Mucosa of stomach (tissue), 1 donor: Measurements from ENCODE around the gene TSG101.
A peak's percentile ranks its signal among the peaks of the same experiment; 100 is the strongest.

Experiments used
- H3K27me3 ChIP-seq: one replicate; pipeline ENCODE4 v1.7.0; 2013; ENCODE audit warnings: mild to moderate bottlenecking, low read length; ENCODE audit not compliant: control insufficient read depth, insufficient read depth
- H3K36me3 ChIP-seq: one replicate; pipeline ENCODE4 v1.7.0; 2013; ENCODE audit warnings: low read length; ENCODE audit not compliant: control insufficient read depth, insufficient read depth
- H3K4me1 ChIP-seq: one replicate; pipeline ENCODE4 v1.7.0; 2013; ENCODE audit warnings: mild to moderate bottlenecking, low read length; ENCODE audit not compliant: control insufficient read depth, insufficient read depth
- H3K4me3 ChIP-seq: one replicate; pipeline ENCODE4 v1.7.0; 2013; ENCODE audit warnings: low read length
- H3K9ac ChIP-seq: one replicate; pipeline ENCODE4 v1.7.0; 2013; ENCODE audit warnings: mild to moderate bottlenecking, low read length, moderate library complexity
- H3K9me3 ChIP-seq: one replicate; pipeline ENCODE4 v1.7.0; 2013; ENCODE audit warnings: mild to moderate bottlenecking, low read length, moderate library complexity; ENCODE audit not compliant: control insufficient read depth
- donor health status: Pancreatic carcinoma.

TSG101 gene, protein sequence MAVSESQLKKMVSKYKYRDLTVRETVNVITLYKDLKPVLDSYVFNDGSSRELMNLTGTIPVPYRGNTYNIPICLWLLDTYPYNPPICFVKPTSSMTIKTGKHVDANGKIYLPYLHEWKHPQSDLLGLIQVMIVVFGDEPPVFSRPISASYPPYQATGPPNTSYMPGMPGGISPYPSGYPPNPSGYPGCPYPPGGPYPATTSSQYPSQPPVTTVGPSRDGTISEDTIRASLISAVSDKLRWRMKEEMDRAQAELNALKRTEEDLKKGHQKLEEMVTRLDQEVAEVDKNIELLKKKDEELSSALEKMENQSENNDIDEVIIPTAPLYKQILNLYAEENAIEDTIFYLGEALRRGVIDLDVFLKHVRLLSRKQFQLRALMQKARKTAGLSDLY

DNA sequence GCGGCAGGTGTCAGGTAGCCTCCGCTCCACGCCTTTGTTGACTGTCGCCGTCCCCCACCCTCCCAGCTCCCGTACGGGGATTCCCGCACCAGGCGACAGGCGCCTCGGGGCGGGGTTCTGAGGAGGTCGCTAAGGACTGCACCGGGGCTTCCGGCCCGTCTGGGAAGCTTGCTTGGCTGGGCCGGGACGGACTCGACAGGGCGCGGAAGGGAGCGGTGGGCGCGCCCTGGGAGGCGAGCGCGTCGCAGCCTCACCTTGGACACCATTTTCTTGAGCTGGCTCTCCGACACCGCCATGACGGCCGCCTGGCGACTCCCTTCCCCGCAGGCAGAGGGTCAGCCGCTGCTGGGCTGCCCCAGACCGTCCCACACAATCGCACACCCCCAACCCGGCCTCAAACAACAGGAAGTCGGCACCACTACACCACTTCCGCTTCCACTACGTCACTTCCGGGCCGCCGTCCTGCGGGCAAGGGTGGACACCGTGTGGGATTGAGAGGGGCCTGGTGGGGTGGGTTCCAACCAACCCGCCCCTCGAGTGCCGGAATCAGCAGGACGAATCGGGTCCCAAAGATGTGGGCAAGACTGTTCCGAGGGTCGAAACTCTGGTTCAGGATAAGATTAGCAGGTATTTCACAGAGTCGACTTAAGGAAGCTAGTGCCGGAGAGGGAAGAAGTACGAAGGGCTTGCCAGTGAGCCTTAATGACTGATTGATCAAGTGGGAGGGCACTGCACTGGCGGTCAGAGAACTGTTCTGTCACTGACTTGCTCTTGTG is at the start of gene TSG101:
TSS of gene TSG101 (minus strand) at position 422 of the 776 bp plus-strand sequence. CDS start at position 296, 126 bp downstream.
- Histone ChIP-seq H3K9me3 (no peaks in the 10 kb centered on the region), H3K4me3 (peak within 1 kb of the TSS; percentile 86), H3K4me1 (no peaks in the 10 kb centered on the region), H3K36me3 (no peaks in the 10 kb centered on the region), H3K27me3 (no peaks in the 10 kb centered on the region), H3K9ac (peak within 1 kb of the TSS; percentile 93)

DNA sequence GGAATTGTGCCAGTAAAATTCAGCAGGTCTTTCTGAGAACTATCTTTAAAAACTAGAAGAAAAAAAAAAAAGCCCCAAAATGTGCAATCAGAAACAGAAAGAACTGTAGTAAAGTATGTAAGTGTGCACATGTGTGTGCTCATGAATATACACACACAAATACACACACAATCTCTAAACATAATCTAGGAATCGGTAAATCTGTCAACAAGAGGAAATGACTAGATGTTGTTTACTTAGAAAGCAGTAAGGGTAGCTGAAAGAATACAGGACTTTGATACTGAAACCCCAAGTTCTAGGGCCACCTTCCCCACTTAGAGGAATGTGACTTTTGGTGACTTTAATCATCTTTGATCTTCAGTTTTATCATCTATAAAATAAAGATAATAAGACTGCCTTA is 48.6 kb upstream of the TSG101 start:
- Histone ChIP-seq H3K27me3 (no peaks in the 10 kb centered on the region), H3K4me3 (no peak overlapping the region), H3K9me3 (no peaks in the 10 kb centered on the region), H3K9ac (no peak overlapping the region), H3K4me1 (peaks cover 4% of the 10 kb centered on the region), H3K36me3 (no peaks in the 10 kb centered on the region)

DNA sequence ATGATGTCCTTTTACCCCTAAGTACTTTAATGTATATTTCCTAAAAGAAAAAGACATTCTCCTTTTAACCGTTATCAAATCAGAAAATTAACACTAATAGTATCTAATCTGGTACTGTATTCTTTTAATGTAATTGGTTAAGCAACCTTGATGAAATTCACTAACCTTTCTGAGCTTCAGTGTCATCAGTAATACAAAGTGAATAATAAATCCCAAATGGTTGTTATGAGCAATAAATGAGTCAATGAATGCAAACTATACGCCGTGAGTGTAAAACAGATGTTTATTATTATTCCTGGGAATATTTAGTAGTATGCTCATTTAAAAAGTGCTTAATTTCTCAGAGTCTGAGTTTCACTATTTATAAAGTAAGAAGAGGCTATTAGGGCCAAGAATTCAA is 40.3 kb upstream of the TSG101 start:
- H3K27me3 ChIP-seq = no peaks in the 10 kb centered on the region
- no peak overlapping the region for H3K4me3 ChIP-seq
- no peaks in the 10 kb centered on the region for H3K9me3 ChIP-seq
- H3K4me1 ChIP-seq = no peaks in the 10 kb centered on the region
- H3K36me3 ChIP-seq = no peaks in the 10 kb centered on the region
- no peak overlapping the region for H3K9ac ChIP-seq

DNA sequence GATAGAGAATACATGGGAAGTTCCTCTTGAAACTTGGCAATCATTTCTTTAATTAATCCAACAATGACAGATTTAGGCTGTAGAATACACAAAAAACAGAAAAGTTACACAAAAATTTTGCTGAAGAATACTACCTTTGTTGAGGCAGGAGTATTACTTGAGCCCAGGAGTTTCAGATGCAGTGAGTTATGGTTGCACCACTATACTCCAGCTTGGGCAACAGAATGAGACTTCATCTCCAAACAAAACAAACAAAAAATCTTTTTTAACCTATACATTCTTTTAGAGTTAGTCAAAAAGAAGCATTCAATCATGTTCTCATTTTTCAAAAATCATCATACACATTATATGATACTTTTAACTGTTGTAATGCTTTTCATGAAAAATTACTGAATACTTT is 39.7 kb upstream of the TSG101 start:
- Histone ChIP-seq H3K27me3 (no peaks in the 10 kb centered on the region), H3K9ac (no peak overlapping the region), H3K4me3 (no peak overlapping the region), H3K4me1 (no peaks in the 10 kb centered on the region), H3K36me3 (no peaks in the 10 kb centered on the region), H3K9me3 (no peaks in the 10 kb centered on the region)

DNA sequence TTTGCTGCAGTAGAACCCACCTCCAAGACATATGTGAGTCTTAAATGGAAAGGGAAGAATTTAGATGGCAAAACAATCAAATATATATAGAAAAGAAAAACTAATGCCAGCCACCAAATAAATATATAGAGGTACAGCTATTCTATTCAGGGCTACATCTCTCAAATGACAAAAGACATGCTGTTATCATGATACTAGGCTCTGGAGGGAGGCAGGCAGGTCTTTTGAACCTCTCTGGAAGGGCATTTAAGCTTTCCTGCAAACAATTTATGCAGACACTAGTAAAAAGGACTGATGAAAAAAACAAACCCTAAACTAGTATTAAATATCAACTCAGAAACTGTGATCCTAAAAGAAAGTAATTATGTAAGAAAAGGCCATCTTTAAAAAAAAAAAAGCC is 37.4 kb upstream of the TSG101 start:
- no peaks in the 10 kb centered on the region for H3K36me3 ChIP-seq
- no peaks in the 10 kb centered on the region for H3K9me3 ChIP-seq
- no peaks in the 10 kb centered on the region for H3K4me1 ChIP-seq
- no peak overlapping the region for H3K9ac ChIP-seq
- no peak overlapping the region for H3K4me3 ChIP-seq
- no peaks in the 10 kb centered on the region for H3K27me3 ChIP-seq

DNA sequence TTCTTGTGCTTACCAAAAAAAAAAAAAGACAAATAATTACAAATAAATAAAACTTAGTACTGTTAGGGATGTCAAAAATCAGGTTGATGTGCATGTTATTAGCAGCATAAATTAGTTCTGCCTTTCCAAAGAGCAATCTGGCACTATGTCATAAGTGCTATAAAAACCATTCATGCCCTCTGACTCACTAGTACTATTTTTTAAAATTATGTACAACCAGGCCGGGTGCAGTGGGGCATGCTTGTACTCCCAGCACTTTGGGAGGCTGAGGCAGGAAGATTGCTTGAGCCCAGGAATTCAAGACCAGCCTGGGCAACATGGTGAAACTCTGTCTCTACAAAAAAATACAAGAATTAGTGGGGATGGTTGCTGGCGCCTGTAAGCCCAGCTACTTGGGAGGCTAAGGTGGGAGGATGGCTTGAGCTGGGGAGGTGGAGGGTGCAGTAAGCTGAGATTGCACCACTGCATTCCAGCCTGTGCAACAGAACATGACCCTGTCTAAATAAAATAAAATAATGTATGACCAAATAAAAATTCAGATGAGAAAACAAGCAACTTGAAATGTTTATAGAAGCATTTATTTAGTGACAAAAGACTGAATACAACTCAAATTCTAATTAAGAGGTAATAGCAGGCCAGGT is 36.5 kb upstream of the TSG101 start:
- Histone ChIP-seq H3K9me3 (no peaks in the 10 kb centered on the region), H3K36me3 (no peaks in the 10 kb centered on the region), H3K4me1 (no peaks in the 10 kb centered on the region), H3K4me3 (no peak overlapping the region), H3K9ac (no peak overlapping the region), H3K27me3 (no peaks in the 10 kb centered on the region)

DNA sequence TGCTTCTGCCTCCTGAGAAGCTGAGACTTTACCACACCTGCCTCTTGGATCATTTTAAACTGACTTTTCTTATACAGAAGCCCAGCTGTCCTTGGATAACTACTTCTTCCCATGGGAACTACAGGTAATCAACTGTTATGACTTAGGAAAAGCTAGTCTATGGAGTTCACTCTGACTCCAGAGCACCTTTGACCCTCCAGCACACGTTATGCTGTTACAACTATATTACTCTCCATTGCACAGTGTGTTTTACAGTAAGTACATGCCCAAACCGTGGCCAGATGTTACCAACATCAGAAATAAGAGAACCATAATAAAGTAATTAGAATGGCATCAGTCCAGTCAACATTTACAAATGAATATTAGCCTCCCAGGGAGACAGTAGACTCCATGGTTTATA is 21.3 kb upstream of the TSG101 start:
- Histone ChIP-seq H3K9me3 (no peaks in the 10 kb centered on the region), H3K4me1 (no peaks in the 10 kb centered on the region), H3K27me3 (no peaks in the 10 kb centered on the region), H3K4me3 (no peak overlapping the region), H3K36me3 (peaks cover 8% of the 10 kb centered on the region), H3K9ac (no peak overlapping the region)

DNA sequence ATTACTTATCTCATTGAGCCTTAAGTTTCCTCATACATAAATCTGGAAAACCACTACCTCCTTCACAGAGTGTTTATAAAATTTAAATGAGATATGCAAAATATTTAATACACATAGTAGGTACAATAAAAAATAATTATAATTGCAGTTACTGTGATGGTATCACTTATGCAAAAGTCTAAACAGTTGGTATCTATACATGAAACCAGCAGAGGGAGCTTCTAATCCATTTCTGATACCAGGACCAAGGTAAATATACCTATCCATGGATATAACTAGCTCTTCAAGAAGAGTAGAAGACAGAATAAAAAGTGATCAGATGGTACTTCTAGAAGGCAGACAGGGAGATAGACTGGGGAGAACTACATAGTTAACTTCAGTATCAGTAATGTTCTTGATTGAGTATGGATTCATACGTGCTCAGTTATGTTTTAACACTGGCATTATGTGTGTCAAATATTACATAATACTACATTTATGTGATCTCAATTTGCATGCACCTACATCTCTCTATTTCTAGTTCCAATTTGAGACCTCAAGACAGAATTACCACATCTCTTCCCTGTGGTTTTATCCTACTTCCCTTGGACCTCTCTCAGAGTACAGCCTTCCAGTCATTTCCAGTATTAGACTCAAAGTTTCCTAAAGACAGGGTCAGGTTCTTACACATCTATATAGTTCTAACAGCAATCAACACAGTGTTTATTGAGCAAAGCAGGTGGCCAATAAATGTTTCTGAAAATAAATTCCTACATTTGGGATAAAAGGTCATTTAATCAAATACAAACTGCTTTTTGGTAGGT is 13.7 kb upstream of the TSG101 start:
- no peak overlapping the region for H3K9ac ChIP-seq
- no peaks in the 10 kb centered on the region for H3K27me3 ChIP-seq
- H3K4me3 ChIP-seq = no peak overlapping the region
- H3K9me3 ChIP-seq = no peaks in the 10 kb centered on the region
- H3K36me3 ChIP-seq = peaks cover 4% of the 10 kb centered on the region
- H3K4me1 ChIP-seq = no peaks in the 10 kb centered on the region

DNA sequence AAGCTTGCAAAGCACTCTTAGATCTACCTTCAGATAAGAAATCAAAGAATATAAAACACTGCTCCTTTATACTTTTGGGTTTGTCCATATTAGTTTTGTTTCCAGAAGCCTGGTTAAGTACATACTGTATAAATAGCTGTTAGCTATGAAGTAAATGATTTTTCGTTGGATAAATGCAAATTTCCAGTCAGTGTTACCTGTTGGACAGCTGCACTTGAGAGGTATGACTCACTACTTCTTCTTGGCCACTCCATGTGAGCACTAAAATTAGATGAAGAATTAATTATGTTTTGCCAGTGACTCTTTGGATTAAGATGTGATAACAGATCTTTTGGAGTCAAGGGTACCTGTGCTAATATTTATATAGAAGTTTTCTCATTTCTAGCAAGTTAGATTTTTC is 9.5 kb upstream of the TSG101 start:
- Histone ChIP-seq H3K36me3 (no peaks in the 10 kb centered on the region), H3K4me3 (no peak overlapping the region), H3K9me3 (no peaks in the 10 kb centered on the region), H3K9ac (no peak overlapping the region), H3K4me1 (no peaks in the 10 kb centered on the region), H3K27me3 (no peaks in the 10 kb centered on the region)

DNA sequence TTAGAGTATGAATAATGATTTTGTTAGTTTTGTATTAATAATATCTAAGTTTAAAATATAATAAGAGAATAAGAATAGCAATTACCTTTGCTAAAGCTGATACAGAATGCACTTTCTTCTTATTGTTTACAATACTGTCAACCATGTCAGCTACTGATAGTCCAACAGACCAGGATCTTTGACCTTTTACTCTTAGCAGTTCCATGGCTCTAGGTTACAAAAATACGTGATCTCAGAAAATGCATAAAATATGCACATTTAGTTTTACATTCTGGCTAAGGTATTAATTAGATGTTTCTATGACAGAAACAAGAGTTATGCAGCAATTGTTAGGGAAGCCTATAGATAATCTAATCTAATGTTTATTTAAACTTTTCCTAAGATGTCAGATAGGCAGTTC is 7.5 kb upstream of the TSG101 start:
- H3K9me3 ChIP-seq = no peaks in the 10 kb centered on the region
- no peak overlapping the region for H3K9ac ChIP-seq
- no peaks in the 10 kb centered on the region for H3K4me1 ChIP-seq
- H3K27me3 ChIP-seq = no peaks in the 10 kb centered on the region
- H3K4me3 ChIP-seq = no peak overlapping the region
- no peaks in the 10 kb centered on the region for H3K36me3 ChIP-seq

DNA sequence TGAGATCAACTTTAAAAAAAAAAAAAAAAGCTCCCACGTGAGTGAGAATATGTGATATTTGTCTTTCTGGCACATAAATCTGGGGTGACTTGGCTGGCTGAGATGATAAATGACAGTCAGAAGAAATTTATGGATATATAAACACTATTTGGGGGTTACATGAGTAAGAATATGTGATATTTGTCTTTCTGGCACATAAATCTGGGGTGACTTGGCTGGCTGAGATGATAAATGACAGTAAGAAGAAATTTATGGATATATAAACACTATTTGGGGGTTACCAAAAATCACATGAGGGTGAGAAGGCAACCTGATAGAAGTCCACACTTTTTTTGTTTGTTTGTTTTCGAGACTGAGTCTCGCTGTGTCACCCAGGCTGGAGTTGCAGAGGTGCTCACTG is 6.6 kb upstream of the TSG101 start:
- Histone ChIP-seq H3K4me3 (no peak overlapping the region), H3K27me3 (no peaks in the 10 kb centered on the region), H3K9ac (no peak overlapping the region), H3K36me3 (no peaks in the 10 kb centered on the region), H3K4me1 (no peaks in the 10 kb centered on the region), H3K9me3 (no peaks in the 10 kb centered on the region)
